ENCODE results near the gene GATC. TPM values are rescaled to one million over a fixed set of nuclear protein-coding genes. Genes with fewer than 3 reads are reported as not detected.
A peak's percentile ranks its signal among the peaks of the same experiment; 100 is the strongest.
"Not testable (repeated sequence)": the region's sequence is repeated elsewhere in the genome, so short reads cannot be mapped to it uniquely, and the experiment has no call there.

The GATC gene
- total and polyA plus RNA-seq, 2 donors (not counting 3 experiments of a cell fraction or from before 2014, with no cell fraction given): 13.0 to 28.8 TPM

DNA sequence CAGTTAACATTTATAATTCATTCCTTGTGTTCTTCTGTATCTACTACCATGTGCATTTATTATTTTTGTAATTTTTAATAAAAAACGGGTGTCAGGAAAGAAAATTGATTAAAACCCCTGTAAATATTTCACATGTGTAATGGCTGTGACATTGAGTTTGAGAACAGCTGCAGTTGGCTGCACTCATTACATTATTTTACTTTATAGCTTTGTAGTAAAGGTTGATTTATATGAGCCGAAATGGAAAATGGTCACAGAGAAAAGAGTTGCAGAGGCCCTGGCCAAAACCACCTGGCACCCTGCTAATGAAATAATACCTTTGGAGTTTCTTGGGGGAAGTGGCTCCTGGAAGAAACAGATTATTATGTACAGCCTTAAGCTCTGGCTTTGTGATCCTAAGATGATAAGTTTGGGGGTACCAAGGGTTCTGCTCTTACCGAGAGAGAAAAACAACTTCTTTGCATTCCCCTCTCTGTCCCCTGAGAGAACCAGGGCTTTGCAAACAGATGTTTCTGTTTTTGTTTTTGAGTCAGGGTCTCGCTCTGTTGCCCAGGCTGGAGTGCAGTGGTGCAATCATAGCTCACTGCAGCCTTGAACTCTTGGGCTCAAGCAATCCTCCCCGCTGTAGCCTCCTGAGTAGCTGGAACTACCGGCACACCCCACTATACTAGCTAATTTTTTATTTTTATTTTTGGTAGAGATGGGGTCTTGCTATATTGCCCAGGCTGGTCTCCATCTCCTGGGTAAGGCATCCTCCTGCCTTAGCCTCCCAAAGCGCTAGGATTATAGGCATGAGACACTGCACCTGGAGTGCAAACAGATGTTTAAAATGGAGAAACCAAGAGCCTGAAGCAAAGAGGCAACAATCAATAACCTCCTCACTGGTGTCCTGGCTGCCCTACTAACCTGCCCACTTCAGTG is 40.0 kb downstream of the GATC start:
- no peak overlapping the region for H3K4me3 ChIP-seq (replicated peaks in 1 of 3; ENCODE audit: insufficient read depth in 1 of 3, low read depth in 1 of 3, low read length in 3 of 3)
- dilution Hi-C loops (cut with MboI; ENCODE audit: extremely low pct_ligation_motif_present, low sequenced_read_pairs) (no loop called here), intact Hi-C loops (cut with micrococcal nuclease) (no loop called here)
- ChIA-PET POLR2A (no interaction called here), CTCF (interaction anchor here (0.7 to 1.0 kb wide), 3 partner anchors 10 to 16 kb away, joined by 3 to 4 read pairs (median 3); no protein-coding TSS in a partner anchor)
- DNase-seq (ENCODE audit: low read depth, low spot score): no peak
- H4K20me1 ChIP-seq (replicated peaks; ENCODE audit: control insufficient read depth, extremely low read depth, insufficient read depth, low read length): no peaks in the 10 kb centered on the region
- BruUV-seq (replicated peaks): no TSS peak
- H3K36me3 ChIP-seq (ENCODE audit: control insufficient read depth in 2 of 2, extremely low read depth in 1 of 2, insufficient read depth in 2 of 2, low read length in 2 of 2): no peaks in the 10 kb centered on the region
- H2AFZ ChIP-seq (ENCODE audit: low read depth, low read length): no peak overlapping the region
- H3K9ac ChIP-seq (replicated peaks; ENCODE audit: extremely low read depth, insufficient read depth, low read length): no peak overlapping the region
- peaks cover 7% of the 10 kb centered on the region for H3K4me1 ChIP-seq (ENCODE audit: control insufficient read depth, extremely low read depth, insufficient read depth, low read length)
- H3K27ac ChIP-seq (ENCODE audit: insufficient read depth, low read depth, low read length): no peak overlapping the region
- TF ChIP-seq GATA2 (IDR thresholded peaks at IDR 0.05; ENCODE audit: insufficient read depth, insufficient read length, low read depth, low read length): no peak
- TF ChIP-seq, protein P1, sequence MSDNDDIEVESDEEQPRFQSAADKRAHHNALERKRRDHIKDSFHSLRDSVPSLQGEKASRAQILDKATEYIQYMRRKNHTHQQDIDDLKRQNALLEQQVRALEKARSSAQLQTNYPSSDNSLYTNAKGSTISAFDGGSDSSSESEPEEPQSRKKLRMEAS (IDR thresholded peaks at IDR 0.05; ENCODE audit: insufficient read depth, insufficient read length): no peak
- FAIRE-seq: no peak
- H3K27me3 ChIP-seq (ENCODE audit: control insufficient read depth in 2 of 2, insufficient read depth in 2 of 2, low read length in 2 of 2): no peaks in the 10 kb centered on the region
- H3K4me2 ChIP-seq (ENCODE audit: insufficient read depth, low read length): no peak overlapping the region
- H3K9me3 ChIP-seq (replicated peaks; ENCODE audit: control insufficient read depth, insufficient read depth, low read length): no peaks in the 10 kb centered on the region
- no peaks in the 10 kb centered on the region for H3K79me2 ChIP-seq (ENCODE audit: control insufficient read depth, insufficient read depth, low read length)
- H3K9me1 ChIP-seq (replicated peaks; ENCODE audit: control insufficient read depth, extremely low read depth, insufficient read depth, low read length): no peaks in the 10 kb centered on the region

DNA sequence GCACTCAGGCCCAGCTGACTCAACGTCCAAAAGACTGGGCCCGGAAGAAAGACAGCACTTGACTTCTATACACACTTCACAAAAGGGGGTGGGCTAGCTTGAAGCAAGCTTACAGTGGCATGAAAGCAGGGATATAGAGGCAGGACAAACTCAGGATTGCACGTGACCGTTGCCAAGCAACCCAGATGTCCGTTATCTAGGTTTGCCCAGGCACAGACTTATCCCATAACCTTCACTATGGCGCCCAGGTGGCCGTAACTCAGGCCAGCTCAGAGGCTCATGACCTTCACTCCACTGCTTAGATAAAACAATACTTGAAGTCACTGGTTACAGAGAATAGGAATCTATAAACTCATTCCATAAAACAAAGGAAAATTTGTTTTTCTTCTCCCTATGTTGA is 41.3 kb downstream of the GATC start:
- BruUV-seq (replicated peaks): TSS peak; percentile 11
- H3K27ac ChIP-seq (ENCODE audit: insufficient read depth, low read depth, low read length): peak overlapping the region; percentile 70
- intact Hi-C loops (cut with micrococcal nuclease); H3K27me3 ChIP-seq (ENCODE audit: control insufficient read depth in 2 of 2, insufficient read depth in 2 of 2, low read length in 2 of 2); H3K79me2 ChIP-seq (ENCODE audit: control insufficient read depth, insufficient read depth, low read length); H3K4me2 ChIP-seq (ENCODE audit: insufficient read depth, low read length); FAIRE-seq; dilution Hi-C loops (cut with MboI; ENCODE audit: extremely low pct_ligation_motif_present, low sequenced_read_pairs); H3K9me1 ChIP-seq (replicated peaks; ENCODE audit: control insufficient read depth, extremely low read depth, insufficient read depth, low read length); H3K4me1 ChIP-seq (ENCODE audit: control insufficient read depth, extremely low read depth, insufficient read depth, low read length); H3K36me3 ChIP-seq (ENCODE audit: control insufficient read depth in 2 of 2, extremely low read depth in 1 of 2, insufficient read depth in 2 of 2, low read length in 2 of 2); H4K20me1 ChIP-seq (replicated peaks; ENCODE audit: control insufficient read depth, extremely low read depth, insufficient read depth, low read length); H3K9ac ChIP-seq (replicated peaks; ENCODE audit: extremely low read depth, insufficient read depth, low read length); H2AFZ ChIP-seq (ENCODE audit: low read depth, low read length); H3K9me3 ChIP-seq (replicated peaks; ENCODE audit: control insufficient read depth, insufficient read depth, low read length); POLR2A ChIA-PET; H3K4me3 ChIP-seq (replicated peaks in 1 of 3; ENCODE audit: insufficient read depth in 1 of 3, low read depth in 1 of 3, low read length in 3 of 3): not testable (repeated sequence)
- CTCF ChIA-PET: interaction anchor here (1.2 to 1.5 kb wide), 2 partner anchors 15 to 42 kb away, joined by 3 read pairs; partner anchors contain the start of gene COQ5
- peak; percentile 42 for DNase-seq (ENCODE audit: low read depth, low spot score)

Data from endothelial cell of umbilical vein (primary cell).